ENCODE data around the gene MACROD1.
A peak's percentile ranks its signal among the peaks of the same experiment; 100 is the strongest.

The MACROD1 gene

GRCh38 chr11:64165842-64166635, at the start of gene MACROD1:
Gene MACROD1, minus strand, starts transcription at chr11:64166113. Its CDS starts 119 bp downstream, at chr11:64165994.
- no peak for TF ChIP-seq GATA1 (IDR thresholded peaks at IDR 0.05; ENCODE audit: low read depth, low read length)
- TF ChIP-seq POLR2A (IDR thresholded peaks at IDR 0.05; ENCODE audit: low read length), result peak; percentile 69
- peak; percentile 88 to 89 for DNase-seq

GRCh38 chr11:64211181-64211872, 45.4 kb upstream of the MACROD1 start:
- TF ChIP-seq GATA1 (IDR thresholded peaks at IDR 0.05; ENCODE audit: low read depth, low read length) (no peak), POLR2A (IDR thresholded peaks at IDR 0.05; ENCODE audit: low read length) (no peak)
- DNase-seq, result no peak

- no peak for TF ChIP-seq GATA1 (IDR thresholded peaks at IDR 0.05; ENCODE audit: low read depth, low read length)
- TF ChIP-seq POLR2A (IDR thresholded peaks at IDR 0.05; ENCODE audit: low read length), result no peak
- no peak for DNase-seq
Measured at GRCh38 chr11:64210301-64211020, 44.5 kb upstream of the MACROD1 start.

GRCh38 chr11:64209563-64209843, 43.6 kb upstream of the MACROD1 start:
- DNase-seq, result no peak
- TF ChIP-seq GATA1 (IDR thresholded peaks at IDR 0.05; ENCODE audit: low read depth, low read length) (no peak), POLR2A (IDR thresholded peaks at IDR 0.05; ENCODE audit: low read length) (no peak)

GRCh38 chr11:64208796-64209562, 43.1 kb upstream of the MACROD1 start:
- DNase-seq, result no peak
- no peak for TF ChIP-seq POLR2A (IDR thresholded peaks at IDR 0.05; ENCODE audit: low read length)
- TF ChIP-seq GATA1 (IDR thresholded peaks at IDR 0.05; ENCODE audit: low read depth, low read length), result no peak

GRCh38 chr11:64208086-64208795, 42.3 kb upstream of the MACROD1 start:
- no peak for DNase-seq
- TF ChIP-seq POLR2A (IDR thresholded peaks at IDR 0.05; ENCODE audit: low read length) (no peak), GATA1 (IDR thresholded peaks at IDR 0.05; ENCODE audit: low read depth, low read length) (no peak)

- DNase-seq, result peak; percentile 91 to 93
- peak; percentile 80 for TF ChIP-seq POLR2A (IDR thresholded peaks at IDR 0.05; ENCODE audit: low read length)
- TF ChIP-seq GATA1 (IDR thresholded peaks at IDR 0.05; ENCODE audit: low read depth, low read length), result no peak
Measured at GRCh38 chr11:64207256-64208085, 41.6 kb upstream of the MACROD1 start.

GRCh38 chr11:64206457-64207255, 40.7 kb upstream of the MACROD1 start, which contains the start of gene FERMT3:
Gene FERMT3, plus strand, starts transcription at chr11:64206721. Its CDS starts 644 bp downstream, at chr11:64207365.
- TF ChIP-seq POLR2A (IDR thresholded peaks at IDR 0.05; ENCODE audit: low read length) (peak; percentile 81), GATA1 (IDR thresholded peaks at IDR 0.05; ENCODE audit: low read depth, low read length) (no peak)
- DNase-seq, result peak; percentile 83 to 86

- no peak for TF ChIP-seq GATA1 (IDR thresholded peaks at IDR 0.05; ENCODE audit: low read depth, low read length)
- no peak for TF ChIP-seq POLR2A (IDR thresholded peaks at IDR 0.05; ENCODE audit: low read length)
- DNase-seq, result peak; percentile 96 to 97
Measured at GRCh38 chr11:64204464-64204989, 38.6 kb upstream of the MACROD1 start.

GRCh38 chr11:64204080-64204440, 38.1 kb upstream of the MACROD1 start:
- TF ChIP-seq POLR2A (IDR thresholded peaks at IDR 0.05; ENCODE audit: low read length) (no peak), GATA1 (IDR thresholded peaks at IDR 0.05; ENCODE audit: low read depth, low read length) (no peak)
- DNase-seq, result no peak

GRCh38 chr11:64203421-64204079, 37.6 kb upstream of the MACROD1 start:
- no peak for TF ChIP-seq GATA1 (IDR thresholded peaks at IDR 0.05; ENCODE audit: low read depth, low read length)
- TF ChIP-seq POLR2A (IDR thresholded peaks at IDR 0.05; ENCODE audit: low read length), result no peak
- DNase-seq, result no peak

Data from erythroblast (primary cell).